NCI-H128 (cell line): Measurements from ENCODE around the gene VPS4A.
"Not testable (repeated sequence)": the region's sequence is repeated elsewhere in the genome, so short reads cannot be mapped to it uniquely, and the experiment has no call there.

Source experiments
- DNase-seq: peaks from one replicate; lab custom pipeline; 2025; ENCODE audit not compliant: unreplicated experiment; lab: John Stamatoyannopoulos, UW

VPS4A gene

GRCh38 chr16:69326172-69326873, 15.2 kb downstream of the VPS4A start:
- no peak for DNase-seq

GRCh38 chr16:69327585-69328310, 16.6 kb downstream of the VPS4A start:
- no peak for DNase-seq

- no peak for DNase-seq
These were observed 17.7 kb downstream of the VPS4A start for GRCh38 chr16:69328854-69329316.

- DNase-seq: no peak
These were observed 18.5 kb downstream of the VPS4A start for GRCh38 chr16:69329369-69330285.

- DNase-seq: peak; percentile 66
These were observed 19.3 kb downstream of the VPS4A start, which contains the start of gene PDF for GRCh38 chr16:69330286-69331109. TSS of gene PDF (minus strand) at chr16:69330588. CDS start at chr16:69330570, 18 bp downstream.

GRCh38 chr16:69334696-69335095, 23.5 kb downstream of the VPS4A start:
- no peak for DNase-seq

GRCh38 chr16:69338557-69339288, 27.6 kb downstream of the VPS4A start:
- DNase-seq: no peak

GRCh38 chr16:69339289-69340094, 28.3 kb downstream of the VPS4A start, which contains the start of the genes COG8 and NIP7:
TSS of gene COG8 (minus strand) at chr16:69339564. CDS start at chr16:69339552, 12 bp downstream.
TSS of gene NIP7 (plus strand) at chr16:69339772. CDS start at chr16:69339830, 58 bp downstream.
- peak; percentile 92 for DNase-seq

GRCh38 chr16:69340095-69340644, 29.0 kb downstream of the VPS4A start:
- DNase-seq: no peak

- DNase-seq: no peak
These were observed 33.0 kb downstream of the VPS4A start for GRCh38 chr16:69344171-69344570.

GRCh38 chr16:69345923-69346322, 34.8 kb downstream of the VPS4A start:
- DNase-seq: no peak

GRCh38 chr16:69346683-69347082, 35.5 kb downstream of the VPS4A start:
- no peak for DNase-seq

GRCh38 chr16:69348222-69348621, 37.1 kb downstream of the VPS4A start:
- DNase-seq: no peak

- no peak for DNase-seq
These were observed 38.4 kb downstream of the VPS4A start for GRCh38 chr16:69349536-69349935.

GRCh38 chr16:69350536-69351133, 39.5 kb downstream of the VPS4A start:
- no peak for DNase-seq

GRCh38 chr16:69351309-69352027, 40.3 kb downstream of the VPS4A start, which contains the start of gene TMED6:
TSS of gene TMED6 (minus strand) at chr16:69351786. CDS start at chr16:69351753, 33 bp downstream.
- no peak for DNase-seq

- DNase-seq: not testable (repeated sequence)
These were observed 48.9 kb downstream of the VPS4A start for GRCh38 chr16:69360070-69360469.
